Psoas muscle (tissue), 8 donors: ENCODE results near the gene ARFIP1. TPM values are rescaled to one million over a fixed set of nuclear protein-coding genes. Genes with fewer than 3 reads are reported as not detected.
"Not testable (repeated sequence)": the region's sequence is repeated elsewhere in the genome, so short reads cannot be mapped to it uniquely, and the experiment has no call there.

Source experiments
- ATAC-seq, 4 donors: fragments of 200-7000 bp; cut with Tn5 transposase; one replicate each; pipeline ENCODE4 v1.9.1; 2020; ENCODE audit warnings: moderate library complexity in 3 of 4, mild to moderate bottlenecking in 2 of 4
- DNase-seq, 2 donors: peaks; one replicate each; pipeline ENCODE4 v3.0.0-alpha.2; 2020
- H3K27ac ChIP-seq: fragments of 200-600 bp; one replicate; pipeline ENCODE4 v1.8.0; 2022
- H3K27me3 ChIP-seq, 3 donors: fragments of 200-600 bp in 1 of 3; one replicate each; pipeline versions ENCODE4 v1.6.1 to v1.8.0; 2013 to 2022; ENCODE audit warnings: low read length in 2 of 3, mild to moderate bottlenecking in 2 of 3, moderate library complexity in 1 of 3; ENCODE audit not compliant: insufficient read depth in 3 of 3
- H3K36me3 ChIP-seq, 2 donors: fragments of 200-600 bp in 1 of 2; one replicate each; pipeline versions ENCODE4 v1.6.1 to v1.8.0; 2013 to 2022; ENCODE audit warnings: low read depth in 1 of 2, mild to moderate bottlenecking in 1 of 2, moderate library complexity in 1 of 2; ENCODE audit not compliant: insufficient read depth in 1 of 2
- H3K4me1 ChIP-seq: fragments of 200-600 bp; one replicate; pipeline ENCODE4 v1.8.0; 2022
- H3K4me3 ChIP-seq: fragments of 200-600 bp; one replicate; pipeline ENCODE4 v1.8.0; 2022; ENCODE audit warnings: mild to moderate bottlenecking
- H3K9me3 ChIP-seq: fragments of 200-600 bp; one replicate; pipeline ENCODE4 v1.8.0; 2022
- CTCF ChIP-seq: fragments of 200-600 bp; IDR thresholded peaks from one replicate; pipeline ENCODE4 v1.8.0; 2022; ENCODE audit warnings: antibody characterized with exemption
- WGBS, 3 donors: extraction: QIAGEN DNeasy Blood & Tissue Kit; methylation state at CpG; one replicate each; pipeline versions ENCODE4 v1.1.6 to v1.1.7; 2013; 5-methylcytosine and 5-hydroxymethylcytosine counted together
- intact Hi-C, 2 donors: fragments of 100-400 bp; cut with DNase I; formaldehyde crosslinking; loops; one replicate each; pipeline versions ENCODE4 v1.11.0 to v1.14.2; 2022
- polyA plus RNA-seq, 3 donors: library from polyadenylated mRNA; stranded (reverse); fragments of 200-250 nt; gene quantifications; one replicate each; pipeline ENCODE4 v1.2.3, GENCODE V29; 2013
- total RNA-seq, 4 donors: library from RNA; stranded (reverse); fragmentation: NEBNext Ultra II Directional in 2 of 4; extraction: Animal tissue kit (Norgen Biotek cat#: 25700) in 2 of 4; gene quantifications; one replicate each; pipeline versions ENCODE4 v1.2.1 to v1.2.4, GENCODE V29; 2021 to 2023
- donor health status: healthy with polysubstance abuse.
- donor health status: DM: no; HTN: no; CAD: no; lungs with moderate emphysema.
- donor health status: Bipolar disorder and iron deficiency.
- donor health status: healthy.
- donor health status: DM: yes; HTN: yes; CAD: no.
- donor health status: DM: no; HTN: no; CAD: no.
- donor health status: DM: no; HTN: no; CAD: no.
- donor health status: DM: yes; HTN: yes; CAD: no.

Gene ARFIP1
- total and polyA plus RNA-seq, 7 donors: 6.8 to 15.7 (median 12.2) TPM

GRCh38 chr4:152860046-152860445, 80.3 kb downstream of the ARFIP1 start:
- ATAC-seq: no peak
- no peak overlapping the region for H3K27ac ChIP-seq
- intact Hi-C loops: no loop called here
- no peaks in the 10 kb centered on the region for H3K4me1 ChIP-seq
- no peak for TF ChIP-seq CTCF
- no peak overlapping the region for H3K4me3 ChIP-seq
- peaks cover 0 to 20% of the 10 kb centered on the region in 2 donors for H3K36me3 ChIP-seq
- H3K27me3 ChIP-seq: no peaks in the 10 kb centered on the region
- no peaks in the 10 kb centered on the region for H3K9me3 ChIP-seq
- DNase-seq: no peak

GRCh38 chr4:152862608-152863007, 82.9 kb downstream of the ARFIP1 start:
- H3K4me1 ChIP-seq: no peaks in the 10 kb centered on the region
- TF ChIP-seq CTCF: no peak
- WGBS, 3 donors: 94 to 96% (median 95%) methylated on average over 1 of the region's 1 CpG

GRCh38 chr4:152864361-152864760, 84.6 kb downstream of the ARFIP1 start:
- H3K4me3 ChIP-seq: no peak overlapping the region
- peaks cover 0 to 21% of the 10 kb centered on the region in 2 donors for H3K36me3 ChIP-seq
- no peaks in the 10 kb centered on the region for H3K4me1 ChIP-seq
- TF ChIP-seq CTCF: no peak
- WGBS, 3 donors: 84 to 85% (median 84%) methylated on average over 2 of the region's 2 CpGs
- H3K27me3 ChIP-seq: no peaks in the 10 kb centered on the region
- ATAC-seq (no peak), DNase-seq (no peak)
- intact Hi-C loops: no loop called here
- no peak overlapping the region for H3K27ac ChIP-seq
- no peaks in the 10 kb centered on the region for H3K9me3 ChIP-seq

More at GRCh38 chr4:152862608-152863007, 82.9 kb downstream of the ARFIP1 start:
- H3K36me3 ChIP-seq: peaks cover 0 to 21% of the 10 kb centered on the region in 2 donors
- no peaks in the 10 kb centered on the region for H3K27me3 ChIP-seq
- intact Hi-C loops: no loop called here
- H3K9me3 ChIP-seq: no peaks in the 10 kb centered on the region
- no peak for ATAC-seq
- H3K27ac ChIP-seq: no peak overlapping the region
- no peak for DNase-seq
- H3K4me3 ChIP-seq: no peak overlapping the region

GRCh38 chr4:152866432-152866993, 86.8 kb downstream of the ARFIP1 start:
- 96 to 98% (median 97%) methylated on average over 33 to 41 of the region's 44 CpGs for WGBS, 3 donors
- H3K27ac ChIP-seq, ATAC-seq, DNase-seq, H3K27me3 ChIP-seq, H3K4me3 ChIP-seq, intact Hi-C loops, H3K4me1 ChIP-seq, H3K9me3 ChIP-seq: not testable (repeated sequence)
- H3K36me3 ChIP-seq: peaks cover 0 to 25% of the 10 kb centered on the region in 2 donors

GRCh38 chr4:152870606-152871005, 90.9 kb downstream of the ARFIP1 start:
- H3K36me3 ChIP-seq: peaks cover 3 to 30% of the 10 kb centered on the region in 2 donors
- no peak for TF ChIP-seq CTCF
- intact Hi-C loops: no loop called here
- DNase-seq (no peak), ATAC-seq (no peak)
- no peaks in the 10 kb centered on the region for H3K4me1 ChIP-seq
- H3K9me3 ChIP-seq: no peaks in the 10 kb centered on the region
- H3K4me3 ChIP-seq: no peak overlapping the region
- H3K27me3 ChIP-seq: no peaks in the 10 kb centered on the region
- no peak overlapping the region for H3K27ac ChIP-seq
- 68 to 75% (median 70%) methylated on average over 2 of the region's 2 CpGs for WGBS, 3 donors
